ENCODE results near the gene SDK2.

Gene SDK2

DNA sequence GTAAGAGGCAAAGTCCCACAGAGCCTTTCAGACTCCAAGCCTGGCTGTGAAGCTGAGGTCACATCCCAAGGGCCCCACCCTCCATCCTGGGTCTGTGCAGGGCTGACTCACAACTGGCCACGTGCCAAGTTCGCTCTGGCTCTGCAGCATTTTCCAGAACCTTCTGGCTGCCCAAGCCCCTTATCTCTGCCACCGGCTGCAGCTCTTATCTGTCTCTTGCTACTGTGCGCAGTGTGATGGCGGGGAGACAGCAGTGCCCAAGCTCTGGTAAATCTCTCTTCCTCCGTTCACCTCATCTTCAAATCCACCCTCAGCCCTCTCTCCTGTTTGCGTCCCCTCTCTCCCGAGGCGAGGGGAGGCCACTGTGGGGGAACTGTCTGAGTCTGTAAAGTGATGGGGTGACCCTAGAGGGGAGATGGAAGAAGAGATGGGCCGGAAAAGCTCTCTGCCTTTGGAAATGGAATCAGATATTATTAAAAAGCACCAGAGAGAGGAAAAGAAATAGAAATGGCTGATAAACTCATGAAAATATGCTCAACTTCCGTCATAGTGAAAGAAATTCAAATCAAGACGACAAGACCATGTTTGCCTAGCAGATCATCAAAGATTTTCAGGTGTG, 169.8 kb downstream of the SDK2 start (continued):
- TF ChIP-seq ZNF214 (tag by site-specific recombination; IDR thresholded peaks at IDR 0.05; ENCODE audit: borderline replicate concordance) (no peak; the same call in 1 of the 2 replicates), ZNF302 (tag by site-specific recombination; IDR thresholded peaks at IDR 0.05; ENCODE audit: low read depth) (no peak), ZBTB20 (tag by site-specific recombination; IDR thresholded peaks at IDR 0.05) (no peak), ZNF548 (tag by site-specific recombination; IDR thresholded peaks at IDR 0.05) (no peak), ZNF473 (tag by site-specific recombination; IDR thresholded peaks at IDR 0.05) (no peak), ZNF530 (tag by site-specific recombination; IDR thresholded peaks at IDR 0.05; ENCODE audit: low read depth) (no peak), ZNF777 (tag by site-specific recombination; IDR thresholded peaks at IDR 0.05; ENCODE audit: borderline replicate concordance) (no peak), KLF10 (tag by site-specific recombination; IDR thresholded peaks at IDR 0.05) (peak; percentile 66; the same call in 1 of the 2 replicates), ZNF155 (tag by site-specific recombination; IDR thresholded peaks at IDR 0.05) (no peak), BCL11B (tag by site-specific recombination; IDR thresholded peaks at IDR 0.05; ENCODE audit: low read depth) (no peak), ZNF501 (tag by site-specific recombination; IDR thresholded peaks at IDR 0.05) (no peak), ZNF658 (tag by site-specific recombination; IDR thresholded peaks at IDR 0.05) (no peak), ZNF174 (tag by site-specific recombination; IDR thresholded peaks at IDR 0.05) (no peak), ZNF426 (tag by site-specific recombination; IDR thresholded peaks at IDR 0.05) (no peak), ZBTB17 (tag by site-specific recombination; IDR thresholded peaks at IDR 0.05) (peak; percentile 54; the same call in 1 of the 2 replicates), SP3 (tag by site-specific recombination; IDR thresholded peaks at IDR 0.05) (no peak), ZNF76 (tag by site-specific recombination; IDR thresholded peaks at IDR 0.05; ENCODE audit: borderline replicate concordance, low read depth) (peak; percentile 46; the same call in 1 of the 2 replicates), ZNF248 (tag by site-specific recombination; IDR thresholded peaks at IDR 0.05) (no peak), ZNF140 (tag by site-specific recombination; IDR thresholded peaks at IDR 0.05) (no peak), ZNF121 (tag by site-specific recombination; IDR thresholded peaks at IDR 0.05) (no peak), ZNF529 (tag by site-specific recombination; IDR thresholded peaks at IDR 0.05; ENCODE audit: insufficient replicate concordance) (no peak), ZNF830 (tag by site-specific recombination; IDR thresholded peaks at IDR 0.05; ENCODE audit: low read depth) (no peak), ZNF184 (tag by site-specific recombination; IDR thresholded peaks at IDR 0.05) (peak; percentile 94; the same call in 1 of the 2 replicates), ZSCAN30 (tag by site-specific recombination; IDR thresholded peaks at IDR 0.05) (no peak), ZNF701 (tag by site-specific recombination; IDR thresholded peaks at IDR 0.05) (no peak), ZNF211 (tag by site-specific recombination; IDR thresholded peaks at IDR 0.05; ENCODE audit: low read depth) (no peak), ZNF175 (tag by site-specific recombination; IDR thresholded peaks at IDR 0.05) (no peak)
- TF ChIP-seq, protein P1, sequence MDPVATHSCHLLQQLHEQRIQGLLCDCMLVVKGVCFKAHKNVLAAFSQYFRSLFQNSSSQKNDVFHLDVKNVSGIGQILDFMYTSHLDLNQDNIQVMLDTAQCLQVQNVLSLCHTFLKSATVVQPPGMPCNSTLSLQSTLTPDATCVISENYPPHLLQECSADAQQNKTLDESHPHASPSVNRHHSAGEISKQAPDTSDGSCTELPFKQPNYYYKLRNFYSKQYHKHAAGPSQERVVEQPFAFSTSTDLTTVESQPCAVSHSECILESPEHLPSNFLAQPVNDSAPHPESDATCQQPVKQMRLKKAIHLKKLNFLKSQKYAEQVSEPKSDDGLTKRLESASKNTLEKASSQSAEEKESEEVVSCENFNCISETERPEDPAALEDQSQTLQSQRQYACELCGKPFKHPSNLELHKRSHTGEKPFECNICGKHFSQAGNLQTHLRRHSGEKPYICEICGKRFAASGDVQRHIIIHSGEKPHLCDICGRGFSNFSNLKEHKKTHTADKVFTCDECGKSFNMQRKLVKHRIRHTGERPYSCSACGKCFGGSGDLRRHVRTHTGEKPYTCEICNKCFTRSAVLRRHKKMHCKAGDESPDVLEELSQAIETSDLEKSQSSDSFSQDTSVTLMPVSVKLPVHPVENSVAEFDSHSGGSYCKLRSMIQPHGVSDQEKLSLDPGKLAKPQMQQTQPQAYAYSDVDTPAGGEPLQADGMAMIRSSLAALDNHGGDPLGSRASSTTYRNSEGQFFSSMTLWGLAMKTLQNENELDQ (tag by site-specific recombination; IDR thresholded peaks at IDR 0.05; ENCODE audit: low read depth) = no peak
- TF ChIP-seq, protein P2, sequence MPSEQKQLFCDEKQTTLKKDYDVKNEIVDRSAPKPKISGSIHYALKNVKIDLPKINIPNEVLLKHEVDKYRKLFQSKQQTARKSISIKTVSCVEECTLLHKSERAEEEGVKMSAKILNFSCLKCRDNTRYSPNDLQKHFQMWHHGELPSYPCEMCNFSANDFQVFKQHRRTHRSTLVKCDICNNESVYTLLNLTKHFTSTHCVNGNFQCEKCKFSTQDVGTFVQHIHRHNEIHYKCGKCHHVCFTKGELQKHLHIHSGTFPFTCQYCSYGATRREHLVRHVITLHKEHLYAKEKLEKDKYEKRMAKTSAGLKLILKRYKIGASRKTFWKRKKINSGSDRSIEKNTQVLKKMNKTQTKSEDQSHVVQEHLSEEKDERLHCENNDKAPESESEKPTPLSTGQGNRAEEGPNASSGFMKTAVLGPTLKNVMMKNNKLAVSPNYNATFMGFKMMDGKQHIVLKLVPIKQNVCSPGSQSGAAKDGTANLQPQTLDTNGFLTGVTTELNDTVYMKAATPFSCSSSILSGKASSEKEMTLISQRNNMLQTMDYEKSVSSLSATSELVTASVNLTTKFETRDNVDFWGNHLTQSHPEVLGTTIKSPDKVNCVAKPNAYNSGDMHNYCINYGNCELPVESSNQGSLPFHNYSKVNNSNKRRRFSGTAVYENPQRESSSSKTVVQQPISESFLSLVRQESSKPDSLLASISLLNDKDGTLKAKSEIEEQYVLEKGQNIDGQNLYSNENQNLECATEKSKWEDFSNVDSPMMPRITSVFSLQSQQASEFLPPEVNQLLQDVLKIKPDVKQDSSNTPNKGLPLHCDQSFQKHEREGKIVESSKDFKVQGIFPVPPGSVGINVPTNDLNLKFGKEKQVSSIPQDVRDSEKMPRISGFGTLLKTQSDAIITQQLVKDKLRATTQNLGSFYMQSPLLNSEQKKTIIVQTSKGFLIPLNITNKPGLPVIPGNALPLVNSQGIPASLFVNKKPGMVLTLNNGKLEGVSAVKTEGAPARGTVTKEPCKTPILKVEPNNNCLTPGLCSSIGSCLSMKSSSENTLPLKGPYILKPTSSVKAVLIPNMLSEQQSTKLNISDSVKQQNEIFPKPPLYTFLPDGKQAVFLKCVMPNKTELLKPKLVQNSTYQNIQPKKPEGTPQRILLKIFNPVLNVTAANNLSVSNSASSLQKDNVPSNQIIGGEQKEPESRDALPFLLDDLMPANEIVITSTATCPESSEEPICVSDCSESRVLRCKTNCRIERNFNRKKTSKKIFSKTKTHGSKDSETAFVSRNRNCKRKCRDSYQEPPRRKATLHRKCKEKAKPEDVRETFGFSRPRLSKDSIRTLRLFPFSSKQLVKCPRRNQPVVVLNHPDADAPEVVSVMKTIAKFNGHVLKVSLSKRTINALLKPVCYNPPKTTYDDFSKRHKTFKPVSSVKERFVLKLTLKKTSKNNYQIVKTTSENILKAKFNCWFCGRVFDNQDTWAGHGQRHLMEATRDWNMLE (tag by site-specific recombination; conservative IDR thresholded peaks at IDR 0.05; ENCODE audit: low read depth) = no peak
- TF ChIP-seq, protein P3, sequence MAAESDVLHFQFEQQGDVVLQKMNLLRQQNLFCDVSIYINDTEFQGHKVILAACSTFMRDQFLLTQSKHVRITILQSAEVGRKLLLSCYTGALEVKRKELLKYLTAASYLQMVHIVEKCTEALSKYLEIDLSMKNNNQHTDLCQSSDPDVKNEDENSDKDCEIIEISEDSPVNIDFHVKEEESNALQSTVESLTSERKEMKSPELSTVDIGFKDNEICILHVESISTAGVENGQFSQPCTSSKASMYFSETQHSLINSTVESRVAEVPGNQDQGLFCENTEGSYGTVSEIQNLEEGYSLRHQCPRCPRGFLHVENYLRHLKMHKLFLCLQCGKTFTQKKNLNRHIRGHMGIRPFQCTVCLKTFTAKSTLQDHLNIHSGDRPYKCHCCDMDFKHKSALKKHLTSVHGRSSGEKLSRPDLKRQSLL (tag by site-specific recombination; IDR thresholded peaks at IDR 0.05) = peak; percentile 29; the same call in 1 of the 2 replicates
- TF ChIP-seq, protein P4, sequence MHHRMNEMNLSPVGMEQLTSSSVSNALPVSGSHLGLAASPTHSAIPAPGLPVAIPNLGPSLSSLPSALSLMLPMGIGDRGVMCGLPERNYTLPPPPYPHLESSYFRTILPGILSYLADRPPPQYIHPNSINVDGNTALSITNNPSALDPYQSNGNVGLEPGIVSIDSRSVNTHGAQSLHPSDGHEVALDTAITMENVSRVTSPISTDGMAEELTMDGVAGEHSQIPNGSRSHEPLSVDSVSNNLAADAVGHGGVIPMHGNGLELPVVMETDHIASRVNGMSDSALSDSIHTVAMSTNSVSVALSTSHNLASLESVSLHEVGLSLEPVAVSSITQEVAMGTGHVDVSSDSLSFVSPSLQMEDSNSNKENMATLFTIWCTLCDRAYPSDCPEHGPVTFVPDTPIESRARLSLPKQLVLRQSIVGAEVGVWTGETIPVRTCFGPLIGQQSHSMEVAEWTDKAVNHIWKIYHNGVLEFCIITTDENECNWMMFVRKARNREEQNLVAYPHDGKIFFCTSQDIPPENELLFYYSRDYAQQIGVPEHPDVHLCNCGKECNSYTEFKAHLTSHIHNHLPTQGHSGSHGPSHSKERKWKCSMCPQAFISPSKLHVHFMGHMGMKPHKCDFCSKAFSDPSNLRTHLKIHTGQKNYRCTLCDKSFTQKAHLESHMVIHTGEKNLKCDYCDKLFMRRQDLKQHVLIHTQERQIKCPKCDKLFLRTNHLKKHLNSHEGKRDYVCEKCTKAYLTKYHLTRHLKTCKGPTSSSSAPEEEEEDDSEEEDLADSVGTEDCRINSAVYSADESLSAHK (tag by site-specific recombination; IDR thresholded peaks at IDR 0.05) = no peak
